Neutrophil (primary cell): ENCODE results near the gene RFX6.

Experiments
- H3K27ac ChIP-seq: fragments of 200-600 bp; sonication (generic); 2 replicates; pipeline ENCODE4 v1.5.1; 2016; ENCODE audit warnings: mild to moderate bottlenecking, moderate library complexity
- H3K27me3 ChIP-seq: fragments of 200-600 bp; sonication (generic); 2 replicates; pipeline ENCODE4 v1.6.0; 2016; ENCODE audit warnings: mild to moderate bottlenecking
- H3K36me3 ChIP-seq: fragments of 200-600 bp; sonication (generic); 2 replicates; pipeline ENCODE4 v1.5.1; 2017
- H3K4me1 ChIP-seq, 2 experiments: fragments of 200-600 bp in 1 of 2; sonication (generic) in 1 of 2; 1 replicate in 1 of 2; 2 replicates in 1 of 2; pipeline versions ENCODE4 v1.5.1 to v1.6.1; 2013 to 2016; ENCODE audit warnings: low read depth in 1 of 2, low read length in 1 of 2, mild to moderate bottlenecking in 1 of 2, moderate library complexity in 1 of 2; ENCODE audit not compliant: control insufficient read depth in 1 of 2, insufficient read depth in 1 of 2
- H3K4me3 ChIP-seq, 2 experiments: fragments of 200-600 bp in 1 of 2; sonication (generic) in 1 of 2; 1 replicate in 1 of 2; 2 replicates in 1 of 2; pipeline ENCODE4 v1.5.1; 2013 to 2016; ENCODE audit warnings: low read depth in 1 of 2, low read length in 1 of 2, mild to moderate bottlenecking in 1 of 2, moderate library complexity in 1 of 2
- H3K9me3 ChIP-seq: fragments of 200-600 bp; sonication (generic); 2 replicates; pipeline ENCODE4 v1.5.1; 2016
- CTCF ChIP-seq: fragments of 200-600 bp; sonication (generic); IDR thresholded peaks from 2 replicates; pipeline ENCODE4 v1.5.1; 2016; ENCODE audit warnings: antibody characterized with exemption

RFX6 gene

GRCh38 chr6:116963972-116964371 lies 86.9 kb downstream of the RFX6 start:
- TF ChIP-seq CTCF: no peak
- H3K36me3 ChIP-seq: no peaks in the 10 kb centered on the region
- no peaks in the 10 kb centered on the region for H3K27me3 ChIP-seq
- no peak overlapping the region for H3K27ac ChIP-seq
- H3K4me1 ChIP-seq: no peaks in the 10 kb centered on the region
- no peak overlapping the region for H3K4me3 ChIP-seq
- H3K9me3 ChIP-seq: no peaks in the 10 kb centered on the region

- Histone ChIP-seq H3K36me3 (no peaks in the 10 kb centered on the region), H3K4me3 (no peak overlapping the region), H3K4me1 (no peaks in the 10 kb centered on the region), H3K27ac (no peak overlapping the region), H3K27me3 (no peaks in the 10 kb centered on the region), H3K9me3 (no peaks in the 10 kb centered on the region)
- TF ChIP-seq CTCF: no peak
Observed at GRCh38 chr6:116966675-116967576, 89.9 kb downstream of the RFX6 start.

GRCh38 chr6:116969211-116969863 lies 92.3 kb downstream of the RFX6 start:
- Histone ChIP-seq H3K4me1 (no peaks in the 10 kb centered on the region), H3K36me3 (no peaks in the 10 kb centered on the region), H3K27ac (no peak overlapping the region), H3K9me3 (no peaks in the 10 kb centered on the region), H3K4me3 (no peak overlapping the region), H3K27me3 (no peaks in the 10 kb centered on the region)
- TF ChIP-seq CTCF: no peak

- no peak overlapping the region for H3K4me3 ChIP-seq
- H3K36me3 ChIP-seq: no peaks in the 10 kb centered on the region
- no peaks in the 10 kb centered on the region for H3K9me3 ChIP-seq
- H3K27me3 ChIP-seq: no peaks in the 10 kb centered on the region
- H3K4me1 ChIP-seq: no peaks in the 10 kb centered on the region
- no peak for TF ChIP-seq CTCF
- no peak overlapping the region for H3K27ac ChIP-seq
Observed at GRCh38 chr6:116971959-116972358, 94.9 kb downstream of the RFX6 start.

GRCh38 chr6:116973976-116974375 lies 96.9 kb downstream of the RFX6 start:
- no peak for TF ChIP-seq CTCF
- H3K9me3 ChIP-seq: no peaks in the 10 kb centered on the region

More at GRCh38 chr6:116973976-116974375, 96.9 kb downstream of the RFX6 start:
- no peaks in the 10 kb centered on the region for H3K4me1 ChIP-seq
- no peaks in the 10 kb centered on the region for H3K27me3 ChIP-seq
- H3K36me3 ChIP-seq: no peaks in the 10 kb centered on the region
- H3K4me3 ChIP-seq: no peak overlapping the region
- no peak overlapping the region for H3K27ac ChIP-seq
